ENCODE results near the gene BLOC1S3.

DNA sequence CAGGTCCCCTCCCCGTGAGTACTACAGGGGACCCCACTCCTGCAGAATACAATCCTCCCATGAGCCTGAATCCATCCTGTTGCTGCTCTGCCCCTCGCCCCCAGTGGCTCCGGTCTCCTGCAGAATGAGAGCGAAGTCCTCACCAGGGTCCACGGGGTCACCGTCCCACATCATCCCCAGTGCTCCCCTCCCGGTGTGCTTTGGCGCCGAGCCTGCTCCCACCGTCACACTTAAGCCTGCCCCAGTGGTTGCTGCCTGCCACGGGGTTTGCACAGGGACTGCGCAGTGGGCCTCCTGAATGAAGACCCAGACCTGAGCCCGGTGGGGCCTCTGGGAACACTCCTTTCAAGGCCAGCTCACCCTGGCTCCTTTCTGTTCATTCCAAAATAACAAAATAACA, 48.3 kb upstream of the BLOC1S3 start:
- TF ChIP-seq, protein P1, sequence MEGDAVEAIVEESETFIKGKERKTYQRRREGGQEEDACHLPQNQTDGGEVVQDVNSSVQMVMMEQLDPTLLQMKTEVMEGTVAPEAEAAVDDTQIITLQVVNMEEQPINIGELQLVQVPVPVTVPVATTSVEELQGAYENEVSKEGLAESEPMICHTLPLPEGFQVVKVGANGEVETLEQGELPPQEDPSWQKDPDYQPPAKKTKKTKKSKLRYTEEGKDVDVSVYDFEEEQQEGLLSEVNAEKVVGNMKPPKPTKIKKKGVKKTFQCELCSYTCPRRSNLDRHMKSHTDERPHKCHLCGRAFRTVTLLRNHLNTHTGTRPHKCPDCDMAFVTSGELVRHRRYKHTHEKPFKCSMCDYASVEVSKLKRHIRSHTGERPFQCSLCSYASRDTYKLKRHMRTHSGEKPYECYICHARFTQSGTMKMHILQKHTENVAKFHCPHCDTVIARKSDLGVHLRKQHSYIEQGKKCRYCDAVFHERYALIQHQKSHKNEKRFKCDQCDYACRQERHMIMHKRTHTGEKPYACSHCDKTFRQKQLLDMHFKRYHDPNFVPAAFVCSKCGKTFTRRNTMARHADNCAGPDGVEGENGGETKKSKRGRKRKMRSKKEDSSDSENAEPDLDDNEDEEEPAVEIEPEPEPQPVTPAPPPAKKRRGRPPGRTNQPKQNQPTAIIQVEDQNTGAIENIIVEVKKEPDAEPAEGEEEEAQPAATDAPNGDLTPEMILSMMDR (IDR thresholded peaks at IDR 0.05; ENCODE audit: low read depth, low read length, poor library complexity, severe bottlenecking): no peak
- no peak for TF ChIP-seq EZH2phosphoT487 (IDR thresholded peaks at IDR 0.05; ENCODE audit: borderline replicate concordance, low read length)

All from DOHH2 (cell line).